Fibroblast of pulmonary artery (primary cell): ENCODE results near the gene ISM1.

Source experiments
- DNase-seq: peaks from one replicate; pipeline ENCODE4 v3.0.0-alpha.2; 2010; ENCODE audit warnings: low read depth
- H3K4me3 ChIP-seq: replicated peaks from 2 replicates; pipeline ENCODE4 v1.5.1; 2011; ENCODE audit warnings: low read depth, mild to moderate bottlenecking, control low read depth, low read length, moderate library complexity
- TF ChIP-seq, protein P1 (sequence below): IDR thresholded peaks from 2 replicates; pipeline ENCODE4 v1.5.1; 2011; ENCODE audit warnings: mild to moderate bottlenecking, control low read depth, low read length, inconsistent platforms; ENCODE audit errors: missing control alignments

ISM1 gene

DNA sequence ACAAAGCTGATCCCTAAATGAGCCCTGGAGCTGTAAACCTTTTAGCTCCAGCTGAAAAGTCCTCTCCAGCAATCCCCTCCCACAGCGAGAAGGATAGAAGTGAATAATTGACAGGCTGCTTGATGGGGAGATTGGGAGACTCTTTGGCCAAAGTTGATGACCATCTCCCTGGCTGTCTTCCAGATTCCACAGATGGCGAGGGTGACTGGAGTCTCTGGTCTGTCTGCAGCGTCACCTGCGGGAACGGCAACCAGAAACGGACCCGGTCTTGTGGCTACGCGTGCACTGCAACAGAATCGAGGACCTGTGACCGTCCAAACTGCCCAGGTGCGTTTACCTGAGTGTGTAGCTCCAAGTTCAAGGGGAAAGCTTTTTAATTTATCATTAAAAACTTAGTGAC lies 67.3 kb downstream of the ISM1 start:
- DNase-seq, result no peak
- no peak overlapping the region for H3K4me3 ChIP-seq
- TF ChIP-seq, protein P1, sequence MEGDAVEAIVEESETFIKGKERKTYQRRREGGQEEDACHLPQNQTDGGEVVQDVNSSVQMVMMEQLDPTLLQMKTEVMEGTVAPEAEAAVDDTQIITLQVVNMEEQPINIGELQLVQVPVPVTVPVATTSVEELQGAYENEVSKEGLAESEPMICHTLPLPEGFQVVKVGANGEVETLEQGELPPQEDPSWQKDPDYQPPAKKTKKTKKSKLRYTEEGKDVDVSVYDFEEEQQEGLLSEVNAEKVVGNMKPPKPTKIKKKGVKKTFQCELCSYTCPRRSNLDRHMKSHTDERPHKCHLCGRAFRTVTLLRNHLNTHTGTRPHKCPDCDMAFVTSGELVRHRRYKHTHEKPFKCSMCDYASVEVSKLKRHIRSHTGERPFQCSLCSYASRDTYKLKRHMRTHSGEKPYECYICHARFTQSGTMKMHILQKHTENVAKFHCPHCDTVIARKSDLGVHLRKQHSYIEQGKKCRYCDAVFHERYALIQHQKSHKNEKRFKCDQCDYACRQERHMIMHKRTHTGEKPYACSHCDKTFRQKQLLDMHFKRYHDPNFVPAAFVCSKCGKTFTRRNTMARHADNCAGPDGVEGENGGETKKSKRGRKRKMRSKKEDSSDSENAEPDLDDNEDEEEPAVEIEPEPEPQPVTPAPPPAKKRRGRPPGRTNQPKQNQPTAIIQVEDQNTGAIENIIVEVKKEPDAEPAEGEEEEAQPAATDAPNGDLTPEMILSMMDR, result no peak

GRCh38 chr20:13289031-13289430 lies 68.0 kb downstream of the ISM1 start:
- no peak overlapping the region for H3K4me3 ChIP-seq

DNA sequence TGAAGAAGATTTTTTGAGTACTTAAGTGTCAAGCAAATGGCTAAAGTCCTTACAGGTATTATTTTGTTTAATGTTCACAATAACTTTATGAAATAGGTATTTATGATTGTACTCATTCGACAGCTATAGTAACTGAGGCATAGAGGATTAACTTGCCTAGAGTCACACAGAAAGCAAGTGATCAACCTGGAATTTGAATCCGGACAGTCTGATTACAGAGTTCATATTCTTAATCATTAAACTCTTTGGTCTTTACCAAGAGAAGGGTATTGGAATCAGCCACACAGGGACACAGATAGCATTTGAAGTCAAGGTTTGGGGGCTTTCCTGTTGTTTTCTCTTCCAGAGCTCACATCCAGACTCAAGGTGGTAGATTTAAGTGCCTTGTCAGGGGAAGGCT lies 69.7 kb downstream of the ISM1 start:
- DNase-seq, result no peak
- TF ChIP-seq, protein P1, result no peak
- H3K4me3 ChIP-seq, result no peak overlapping the region

More at GRCh38 chr20:13289031-13289430, 68.0 kb downstream of the ISM1 start:
- TF ChIP-seq, protein P1, result no peak
- no peak for DNase-seq

DNA sequence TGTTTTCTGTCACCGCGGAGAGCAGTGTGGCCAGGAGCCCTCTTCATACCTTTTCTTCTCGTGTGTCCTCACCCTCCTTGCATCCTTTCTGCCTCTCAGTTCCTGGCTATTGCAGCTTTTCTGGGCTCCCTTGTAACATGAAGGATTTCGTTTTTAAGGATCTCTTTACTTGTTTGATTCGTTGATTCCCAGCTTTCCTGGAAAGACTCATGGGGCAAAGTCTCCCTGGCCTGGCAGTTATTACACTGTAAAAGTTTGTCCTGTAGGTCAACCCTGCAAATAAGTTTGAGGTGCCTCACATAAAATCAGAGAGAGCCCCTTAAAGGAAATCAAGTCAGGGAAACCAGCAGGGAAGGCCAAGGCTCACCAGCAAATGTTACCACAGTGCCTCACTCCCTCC lies 70.1 kb downstream of the ISM1 start:
- DNase-seq, result no peak
- no peak overlapping the region for H3K4me3 ChIP-seq
- TF ChIP-seq, protein P1, result no peak

- H3K4me3 ChIP-seq, result no peak overlapping the region
- DNase-seq, result no peak
- TF ChIP-seq, protein P1, result no peak
These were observed 71.3 kb downstream of the ISM1 start for GRCh38 chr20:13292201-13292885.

- H3K4me3 ChIP-seq, result no peak overlapping the region
- TF ChIP-seq, protein P1, result no peak
- DNase-seq, result no peak
These were observed 73.4 kb downstream of the ISM1 start for GRCh38 chr20:13294522-13294921.

DNA sequence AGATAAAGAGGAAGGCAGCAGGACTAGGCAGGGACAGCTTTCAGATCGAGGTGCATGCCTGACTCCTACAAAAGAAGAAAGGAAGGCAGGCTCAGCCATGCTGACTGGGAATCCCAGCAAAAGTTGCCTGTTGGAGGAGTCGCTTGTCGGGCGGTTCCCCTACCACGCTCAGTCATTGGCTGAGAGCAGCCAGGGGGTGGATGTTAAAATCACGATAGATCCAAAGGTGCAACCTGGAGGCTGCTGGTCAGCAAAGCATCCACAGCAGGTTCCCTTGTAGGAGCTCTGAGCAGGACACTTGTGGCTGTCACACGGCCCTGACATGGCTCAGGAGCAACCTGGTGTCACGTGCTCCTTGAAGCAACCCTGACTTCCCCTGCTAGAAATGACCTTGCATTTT lies 74.6 kb downstream of the ISM1 start:
- H3K4me3 ChIP-seq, result no peak overlapping the region

More for the DNA sequence above, 74.6 kb downstream of the ISM1 start:
- no peak for DNase-seq
- TF ChIP-seq, protein P1, result no peak
